ENCODE measurements around the gene JCAD. TPM values are rescaled to one million over a fixed set of nuclear protein-coding genes. Genes with fewer than 3 reads are reported as not detected.

Gene JCAD
- total RNA-seq, 1 experiment from 2014 or later, result 0.77 TPM

- Histone ChIP-seq H3K27me3 (ENCODE audit: insufficient read depth, low read length) (no peaks in the 10 kb centered on the region), H4K20me1 (ENCODE audit: control insufficient read depth, insufficient read depth, insufficient read length) (no peaks in the 10 kb centered on the region), H3K9me3 (ENCODE audit: control insufficient read depth, low read depth, low read length) (no peaks in the 10 kb centered on the region), H3K4me1 (ENCODE audit: insufficient read depth, low read length) (peaks cover 4% of the 10 kb centered on the region; the same call in 1 of the 2 replicates), H2BK12ac (ENCODE audit: insufficient read length, low read depth, low read length) (no peak overlapping the region), H2AK5ac (ENCODE audit: insufficient read length, low read length) (no peak overlapping the region), H3K79me2 (ENCODE audit: insufficient read depth, low read length) (no peaks in the 10 kb centered on the region), H3K23me2 (ENCODE audit: insufficient read length, low read depth, low read length, poor library complexity, severe bottlenecking) (no peaks in the 10 kb centered on the region), H3K4me2 (ENCODE audit: insufficient read depth, insufficient read length, low read length) (peak overlapping the region; percentile 35), H2BK15ac (ENCODE audit: low read depth, low read length) (no peak overlapping the region), H4K8ac (replicated peaks; ENCODE audit: insufficient read length, low read depth, low read length) (no peak overlapping the region), H3K4ac (ENCODE audit: low read depth, low read length) (no peak overlapping the region), H2AFZ (ENCODE audit: low read length) (no peak overlapping the region), H3K79me1 (ENCODE audit: insufficient read depth, low read depth, low read length, poor library complexity, severe bottlenecking) (no peaks in the 10 kb centered on the region), H3K9ac (ENCODE audit: extremely low read depth, insufficient read length, low read length) (no peak overlapping the region), H2BK20ac (ENCODE audit: low read depth, low read length, poor library complexity, severe bottlenecking) (no peak overlapping the region), H2BK5ac (ENCODE audit: insufficient read length, low read length) (no peak overlapping the region), H4K5ac (ENCODE audit: insufficient read length, low read depth, low read length) (no peak overlapping the region), H3K14ac (ENCODE audit: insufficient read depth, low read length) (no peak overlapping the region), H3K27ac (ENCODE audit: insufficient read length, low read depth, low read length) (no peak overlapping the region), H3K23ac (ENCODE audit: insufficient read length, low read depth, low read length) (no peak overlapping the region), H3T11ph (ENCODE audit: low read length) (no peak overlapping the region), H2BK120ac (ENCODE audit: low read depth, low read length, poor library complexity, severe bottlenecking) (no peak overlapping the region), H3K56ac (ENCODE audit: insufficient read length, low read depth, low read length) (no peak overlapping the region), H4K91ac (ENCODE audit: insufficient read length, low read depth, low read length) (no peak overlapping the region), H3K18ac (ENCODE audit: insufficient read length, low read depth, low read length) (no peak overlapping the region)
- DNase-seq, result no peak
- H3K9me3 Mint-ChIP-seq, result no peaks in the 10 kb centered on the region
- no peak for TF ChIP-seq CTCF (conservative IDR thresholded peaks at IDR 0.05)
- no peaks in the 10 kb centered on the region; a peak in 1 of 7 replicates for H3K36me3 Mint-ChIP-seq (ENCODE audit: insufficient read depth in 1 of 3, low read depth in 3 of 3)
- peaks cover 28 to 31% of the 10 kb centered on the region in 2 experiments for H3K4me1 Mint-ChIP-seq
- peak overlapping the region in 1 of 3 experiments; percentile 44; a peak in 2 of 7 replicates for H3K27ac Mint-ChIP-seq
- no CpG with 5 or more reads among the region's 15 CpGs for WGBS (ENCODE audit: extremely low coverage, insufficient read length, low lambda C conversion rate)
- H3K4me3 Mint-ChIP-seq, result peak overlapping the region; percentile 24 to 61; a peak in 4 of 5 replicates
- no peaks in the 10 kb centered on the region; the same call in 1 of the 2 replicates for H3K27me3 Mint-ChIP-seq (ENCODE audit: low read depth)
These were observed 24.8 kb downstream of the JCAD start for GRCh38 chr10:30034433-30035137.
